CD4-positive, alpha-beta T cell treated with Interleukin-4 for 1 hour (primary cell): ENCODE measurements around the gene PLCB1.
"Not testable (repeated sequence)": the region's sequence is repeated elsewhere in the genome, so short reads cannot be mapped to it uniquely, and the experiment has no call there.

Source experiments
- DNase-seq, 2 donors: peaks; one replicate each; pipeline ENCODE4 v3.0.0-alpha.2; 2020 to 2022

Gene PLCB1

DNA sequence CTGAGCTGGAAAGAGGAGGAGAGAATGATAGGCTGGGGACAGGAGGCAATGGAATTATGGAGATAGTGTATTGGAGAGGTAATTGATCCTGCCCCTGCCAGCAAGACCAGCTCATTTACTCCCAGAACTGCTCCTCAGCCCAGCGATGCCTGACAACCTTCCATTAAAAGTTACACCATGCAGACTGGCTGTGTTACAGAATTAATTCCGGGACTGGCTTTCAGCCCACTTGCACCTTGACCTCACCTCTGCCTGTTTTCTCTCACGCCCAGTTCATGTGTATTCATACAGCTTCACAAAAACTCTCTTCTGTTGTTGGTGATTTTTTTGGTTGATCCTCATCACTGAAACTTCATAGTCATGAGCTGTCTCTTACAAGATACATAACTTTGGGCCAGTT, 207.3 kb downstream of the PLCB1 start:
- DNase-seq, result no peak

DNA sequence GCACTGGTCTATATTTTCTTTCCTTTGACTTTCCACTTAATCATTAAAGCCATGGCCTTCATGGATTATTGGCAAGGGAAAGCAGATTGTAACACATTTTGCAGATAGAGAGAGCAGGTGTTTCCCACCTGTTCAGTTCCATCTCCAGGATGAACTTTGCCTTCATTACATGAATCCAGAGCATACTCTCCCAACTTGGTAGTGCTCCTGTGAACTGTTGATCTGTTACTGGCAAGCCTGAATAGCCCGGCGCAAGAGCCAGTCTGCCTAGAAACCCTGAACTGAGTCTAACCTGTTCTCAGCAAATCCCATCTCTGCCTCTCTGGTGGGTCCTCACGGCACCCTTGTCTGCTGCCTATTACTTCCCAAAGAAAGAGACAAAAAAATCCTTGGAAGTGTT, 210.3 kb downstream of the PLCB1 start:
- DNase-seq, result no peak

DNA sequence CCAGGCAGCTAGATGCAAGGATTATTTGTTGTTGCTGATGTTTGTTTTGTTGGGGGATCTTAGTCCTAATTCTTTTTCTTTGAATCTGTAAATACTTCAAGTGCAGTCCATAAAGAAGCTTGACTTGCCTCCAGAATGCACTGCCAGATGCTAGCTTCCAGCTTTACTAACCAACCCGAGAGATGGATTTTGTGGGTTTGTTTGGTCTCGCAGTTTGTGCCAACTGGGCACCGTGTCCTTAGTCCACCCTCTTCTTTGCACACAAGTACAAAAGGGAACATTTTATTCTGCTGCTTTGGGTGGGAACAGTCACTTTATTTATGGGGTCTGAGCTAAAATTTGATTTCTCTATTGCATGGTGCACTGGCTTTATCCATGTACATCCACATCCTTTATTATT, 212.0 kb downstream of the PLCB1 start:
- DNase-seq, result no peak

DNA sequence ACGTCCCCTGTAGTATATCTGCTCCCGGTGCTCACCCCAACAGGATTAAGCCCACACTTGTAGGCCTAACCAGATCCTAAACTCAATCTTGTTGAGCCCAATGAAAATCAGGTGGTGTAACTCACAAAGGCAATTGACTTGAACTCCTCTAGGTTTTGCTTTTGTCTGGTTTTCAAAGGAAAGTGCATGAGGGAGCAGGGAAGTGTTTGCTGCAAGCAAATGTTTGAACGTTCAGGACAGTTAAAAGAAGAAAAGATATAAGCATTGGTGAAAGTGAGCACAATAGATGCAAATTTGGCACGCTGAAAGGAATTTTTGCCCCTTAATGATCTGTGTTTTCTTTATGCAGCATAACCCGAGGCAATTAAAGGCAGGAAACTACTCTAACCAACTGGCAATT, 212.6 kb downstream of the PLCB1 start:
- no peak for DNase-seq

DNA sequence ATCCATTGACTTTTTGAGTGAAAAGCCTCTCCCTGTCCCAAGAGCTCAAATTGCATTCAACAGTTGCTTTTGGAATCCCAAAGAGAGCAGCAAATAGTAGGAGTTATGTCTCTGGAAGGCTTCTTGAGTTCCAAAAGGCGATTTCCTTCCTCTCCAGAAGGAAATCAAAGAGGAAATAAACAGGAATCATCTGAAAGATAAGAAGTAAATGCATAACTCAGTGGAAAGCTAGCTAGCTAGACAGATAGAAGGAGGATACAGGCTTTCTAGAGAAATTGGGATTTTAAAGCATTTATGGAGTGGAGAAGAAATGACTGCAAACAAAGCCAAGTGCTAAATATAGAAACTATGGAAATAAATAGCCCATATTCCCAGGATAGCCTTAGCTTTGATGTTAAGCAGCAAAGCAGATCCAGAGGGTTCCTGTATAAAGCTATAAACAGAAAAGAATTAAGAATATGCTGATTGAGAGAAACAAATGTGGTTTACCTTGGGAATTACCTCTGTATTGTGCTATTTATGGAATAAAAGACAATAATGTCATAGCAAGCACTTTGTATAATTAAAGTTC, 214.7 kb downstream of the PLCB1 start:
- DNase-seq, result no peak

DNA sequence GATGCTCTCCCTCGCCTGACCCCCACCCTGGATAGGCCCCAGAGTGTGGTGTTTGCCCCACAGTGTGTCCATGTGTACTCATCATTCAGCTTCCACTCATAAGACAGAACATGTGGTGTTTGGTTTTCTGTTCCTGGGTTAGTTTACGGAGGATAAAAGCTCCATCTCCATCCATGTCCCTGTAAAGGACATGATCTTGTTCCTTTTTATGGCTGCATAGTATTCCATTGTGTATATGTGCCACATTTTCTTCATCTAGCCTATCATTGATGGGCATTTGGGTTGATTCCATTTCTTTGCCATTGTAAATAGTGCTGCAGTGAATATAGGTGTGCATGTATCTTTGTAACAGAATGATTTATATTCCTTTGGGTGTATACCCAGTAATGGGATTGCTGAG, 218.2 kb downstream of the PLCB1 start:
- DNase-seq, result not testable (repeated sequence)

DNA sequence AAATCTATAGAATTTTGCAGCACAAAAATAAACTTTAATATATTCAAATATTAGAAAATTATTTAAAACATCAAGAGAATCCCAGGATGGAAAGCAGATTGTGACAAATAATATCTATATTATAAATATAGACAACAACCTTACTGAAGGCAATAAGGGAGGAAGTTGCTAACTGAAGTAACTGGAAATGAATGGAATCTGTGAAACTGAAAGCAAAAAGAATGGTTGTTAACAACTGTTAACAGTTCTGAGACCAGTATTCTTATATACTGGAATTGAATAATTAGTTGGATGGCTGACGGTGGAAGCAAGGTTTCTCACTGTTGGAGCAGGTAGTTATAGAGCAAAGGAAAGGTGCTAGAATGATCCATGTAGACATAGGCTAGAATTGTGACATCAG, 220.4 kb downstream of the PLCB1 start:
- DNase-seq, result no peak

DNA sequence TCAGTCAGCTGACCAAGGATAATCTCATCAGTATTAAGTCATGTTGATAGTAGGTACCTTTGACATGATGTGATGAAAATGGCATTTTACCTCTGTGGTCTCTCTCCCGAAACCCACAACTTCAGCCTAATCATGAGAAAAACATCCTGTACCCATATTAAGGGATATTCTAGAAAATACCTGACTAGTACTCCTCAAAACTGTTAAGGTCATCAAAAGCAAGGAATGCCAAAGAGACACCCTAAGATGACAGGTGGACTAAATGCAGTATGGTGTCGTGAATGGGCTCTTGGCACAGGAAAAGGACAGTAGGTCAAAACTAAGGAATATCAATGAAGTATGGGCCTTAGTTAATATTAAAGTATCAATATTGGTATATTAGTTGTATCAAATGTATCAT, 221.4 kb downstream of the PLCB1 start:
- DNase-seq, result no peak

DNA sequence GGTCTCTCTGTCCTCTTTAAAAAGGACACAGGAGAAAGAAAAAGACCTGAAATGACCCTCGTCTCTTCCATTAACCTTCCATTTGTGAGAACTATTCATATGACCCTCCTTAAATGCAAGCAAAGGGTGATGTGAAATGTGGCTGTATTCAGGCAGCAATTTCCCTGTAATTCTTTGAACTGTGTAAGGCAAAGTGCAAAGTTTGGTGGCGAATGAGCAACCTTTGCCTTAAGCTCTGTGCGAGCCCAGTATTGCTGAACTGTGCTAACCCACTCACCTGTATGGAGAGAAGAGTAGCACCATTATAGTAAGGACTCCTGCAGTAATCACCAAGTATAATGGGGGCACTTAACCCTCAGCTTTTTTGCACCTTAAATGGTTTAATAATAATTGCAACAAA, 223.4 kb downstream of the PLCB1 start:
- DNase-seq, result no peak

DNA sequence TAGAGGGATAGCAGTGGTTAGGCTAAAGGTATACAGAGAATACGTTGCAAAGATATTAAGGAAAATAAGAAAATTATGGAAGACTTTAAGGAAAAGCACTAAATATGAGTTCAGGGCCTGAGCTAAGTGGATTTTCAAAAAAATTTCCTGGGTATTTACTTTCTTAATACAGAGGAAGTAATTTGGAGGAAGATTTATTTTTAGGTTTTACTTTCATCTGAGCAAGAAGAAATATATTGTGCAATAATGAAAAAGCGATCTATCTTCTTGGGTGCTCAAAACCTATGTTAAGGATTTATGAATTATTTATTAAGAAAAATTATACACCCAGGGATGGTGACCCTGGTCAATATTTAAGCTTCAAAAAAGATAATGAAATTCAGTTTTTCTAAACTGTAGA, 224.7 kb downstream of the PLCB1 start:
- no peak for DNase-seq

DNA sequence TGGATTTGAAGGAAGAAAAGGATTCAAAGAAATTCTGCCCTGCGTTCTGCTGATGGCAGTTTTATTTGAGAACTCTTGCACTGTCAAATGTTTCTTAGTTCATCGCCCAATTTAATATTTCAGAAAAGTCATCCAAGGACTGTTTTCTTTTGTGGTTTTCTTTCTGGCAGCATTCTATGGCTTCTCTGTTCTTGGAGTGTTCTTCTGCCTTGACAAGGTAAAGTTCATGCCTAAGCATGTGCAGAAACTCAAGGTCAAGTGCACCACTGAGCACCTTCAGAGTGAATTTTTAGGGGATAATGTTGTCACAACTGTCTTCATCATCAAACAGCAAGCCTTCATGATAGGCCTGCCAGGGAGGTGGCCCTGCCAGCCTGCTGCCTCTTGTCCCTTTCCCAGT, 225.6 kb downstream of the PLCB1 start:
- no peak for DNase-seq

DNA sequence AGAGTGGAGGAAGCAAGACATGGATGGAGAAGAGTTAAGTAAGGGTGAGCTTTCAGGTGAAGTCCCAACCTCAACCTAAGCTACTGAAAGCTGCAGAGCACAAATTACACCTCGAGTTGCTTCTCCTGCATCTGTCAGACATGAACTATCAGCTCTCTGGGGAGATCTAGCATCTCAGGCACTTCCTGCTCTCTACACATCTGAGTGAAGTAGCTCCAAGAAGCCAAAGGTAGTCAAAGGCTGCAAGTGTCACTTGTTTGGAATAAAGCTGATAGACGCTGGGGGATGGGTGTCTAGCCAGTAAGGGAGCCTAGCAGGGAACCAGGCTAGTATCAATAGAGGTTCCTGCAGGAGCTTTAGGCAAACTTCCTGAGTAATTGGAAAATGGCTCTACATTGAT, 228.0 kb downstream of the PLCB1 start:
- no peak for DNase-seq

DNA sequence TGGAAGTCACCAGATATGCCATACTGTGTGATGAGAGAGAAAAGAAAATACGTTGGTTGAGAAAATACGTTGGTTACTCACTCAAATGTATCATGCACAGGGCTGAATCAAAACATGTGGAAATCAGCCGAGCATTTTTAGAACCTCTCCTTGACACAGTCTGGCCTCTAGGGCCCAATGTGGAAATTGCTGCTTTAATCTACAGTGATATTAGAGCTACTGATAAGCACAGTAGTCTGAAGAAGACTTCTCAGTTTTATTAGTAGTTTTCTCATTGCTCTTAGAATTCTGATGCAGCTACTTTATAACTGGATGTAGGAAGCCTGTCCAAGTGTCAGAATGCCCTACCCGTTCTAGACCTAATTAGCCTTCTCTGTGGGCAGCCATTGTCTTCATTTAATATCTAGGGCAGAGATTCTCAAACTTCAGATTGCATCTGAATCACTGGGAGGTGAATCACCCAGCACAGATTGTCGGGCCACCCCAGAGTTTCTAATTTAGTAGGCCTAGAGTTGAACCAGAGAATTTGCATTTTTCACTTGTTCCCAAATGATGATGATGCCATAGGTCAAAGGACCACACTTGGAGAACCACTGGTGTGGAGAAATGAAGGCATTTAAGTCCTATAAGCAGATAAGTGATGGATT, 229.1 kb downstream of the PLCB1 start:
- no peak for DNase-seq

DNA sequence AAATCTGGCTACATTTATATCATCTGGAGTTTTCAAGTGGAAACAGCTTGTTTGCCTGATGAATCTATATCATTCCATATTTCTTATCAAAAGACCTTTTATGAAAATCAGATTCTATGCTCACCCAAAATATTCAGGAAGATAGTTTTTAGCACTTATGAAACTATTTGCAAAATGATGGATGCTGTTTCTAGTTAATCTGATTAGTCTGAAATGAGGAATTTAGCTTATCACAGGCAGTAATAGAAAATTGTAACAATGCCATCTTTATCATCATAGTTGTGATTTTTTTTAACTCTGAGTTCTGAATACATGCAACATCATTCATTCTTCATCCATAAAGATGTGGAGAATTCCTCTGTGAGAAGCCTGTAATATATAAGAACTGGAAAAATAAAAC, 229.7 kb downstream of the PLCB1 start:
- no peak for DNase-seq

DNA sequence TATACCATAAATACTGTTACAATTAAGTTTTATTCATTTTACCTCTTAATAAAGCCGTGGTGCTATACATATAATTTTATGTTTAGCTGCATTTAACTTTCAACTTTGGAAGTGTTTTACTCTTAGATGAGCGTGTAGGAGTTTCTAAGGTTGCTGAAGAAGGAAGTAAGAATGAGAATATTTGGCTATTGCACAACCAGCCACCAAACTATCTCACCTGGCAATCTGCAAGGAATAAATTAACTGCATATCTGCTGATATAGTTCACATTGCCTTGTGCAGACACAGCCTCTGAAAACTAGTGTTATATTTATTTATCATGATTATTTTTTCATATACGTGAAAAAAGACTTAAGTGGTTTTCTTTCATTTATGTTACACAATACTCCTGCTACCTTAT, 230.4 kb downstream of the PLCB1 start:
- no peak for DNase-seq

DNA sequence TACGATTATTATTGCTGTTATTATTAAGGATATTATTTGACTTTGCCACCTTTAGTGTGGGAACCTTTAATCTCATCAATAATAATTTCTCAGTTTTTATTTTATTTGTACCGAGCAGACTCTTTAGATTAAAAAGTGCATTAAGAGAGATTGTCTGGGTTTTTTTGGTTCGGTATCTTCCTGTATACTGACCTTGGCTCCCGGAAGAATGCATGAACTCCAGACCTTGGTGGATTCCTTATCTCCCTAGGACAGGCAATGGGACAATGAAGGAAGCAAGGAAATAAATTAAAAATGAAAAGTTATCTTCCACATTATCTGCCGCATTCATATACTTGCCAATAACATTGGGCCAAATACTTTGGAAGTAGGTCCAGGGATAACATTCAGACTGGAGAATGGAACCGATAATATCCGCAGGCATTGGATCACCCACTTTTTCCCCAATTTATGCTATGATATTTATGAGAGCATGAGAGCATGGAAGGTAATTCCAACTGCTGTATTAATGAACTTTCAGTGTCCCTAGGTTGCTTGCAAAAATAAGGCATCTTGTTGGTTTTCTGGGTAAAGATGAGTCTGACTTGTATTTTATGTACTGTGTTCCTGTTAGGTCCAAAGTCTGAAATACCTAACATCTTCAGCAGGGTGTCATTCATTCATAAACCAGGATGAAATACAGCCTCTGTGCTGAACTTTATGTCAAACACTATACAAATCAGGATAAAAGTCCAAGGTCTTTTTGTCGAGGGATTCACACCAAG, 232.1 kb downstream of the PLCB1 start:
- DNase-seq, result no peak

DNA sequence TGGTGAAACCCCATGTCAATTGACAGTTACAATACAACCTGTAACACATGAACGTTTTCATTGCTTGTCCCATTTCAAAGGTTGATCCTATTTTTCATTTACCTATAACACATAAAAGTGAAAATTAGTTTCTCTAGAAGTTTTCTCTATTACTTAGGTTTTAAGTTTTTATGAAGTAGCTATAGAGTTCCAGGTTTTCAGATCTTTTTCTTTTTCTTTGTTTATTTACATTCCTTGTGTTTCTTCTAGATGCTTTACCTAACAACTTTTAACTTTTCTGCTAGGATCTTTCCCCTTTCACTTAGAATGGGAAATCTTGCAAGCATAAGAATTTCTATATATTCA, 232.6 kb downstream of the PLCB1 start:
- DNase-seq, result no peak

DNA sequence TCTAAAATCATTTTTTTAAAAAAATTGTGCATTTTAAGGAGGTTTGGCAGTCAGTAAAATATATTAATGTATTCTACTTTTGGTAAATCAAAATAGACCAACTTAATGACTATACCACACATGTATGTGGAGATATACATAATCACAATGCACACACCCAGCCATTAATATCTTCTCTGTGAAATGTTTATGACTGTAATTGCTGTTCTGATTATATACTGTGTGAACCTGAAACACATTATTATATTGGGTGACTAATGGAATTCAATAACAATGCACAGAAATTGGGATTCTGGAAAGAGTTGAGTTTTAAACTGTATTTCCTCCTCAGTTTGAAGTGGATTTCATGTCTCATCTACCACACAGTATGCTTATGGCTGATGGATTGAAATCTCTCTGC, 233.6 kb downstream of the PLCB1 start:
- no peak for DNase-seq

DNA sequence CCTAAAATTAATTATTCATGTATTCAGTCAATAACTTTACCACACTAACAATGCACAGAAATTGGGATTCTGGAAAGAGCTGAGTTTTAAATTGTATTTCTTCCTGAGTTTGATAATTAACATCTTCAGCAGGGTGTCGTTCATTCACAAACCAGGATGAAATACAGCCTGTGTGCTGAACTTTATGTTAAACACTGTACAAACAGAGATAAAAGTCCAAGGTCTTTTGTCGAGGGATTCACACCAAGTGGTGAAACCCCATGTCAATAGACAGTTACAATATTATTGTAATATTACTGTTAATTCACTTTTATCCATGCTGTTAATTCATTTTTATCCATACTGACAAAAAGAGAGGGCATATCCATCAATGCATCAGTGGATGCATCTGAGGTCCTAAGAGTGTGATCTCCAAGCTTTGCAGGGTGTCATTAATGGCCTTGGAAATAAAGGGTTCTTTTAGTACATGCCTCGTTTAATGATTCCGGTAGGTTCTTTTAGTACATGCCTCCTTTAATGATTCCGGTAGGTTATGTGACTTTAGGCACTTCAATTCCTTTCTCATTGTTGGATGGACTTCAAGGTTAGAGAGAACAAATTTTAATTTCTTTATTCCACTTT, 234.3 kb downstream of the PLCB1 start:
- DNase-seq, result no peak

DNA sequence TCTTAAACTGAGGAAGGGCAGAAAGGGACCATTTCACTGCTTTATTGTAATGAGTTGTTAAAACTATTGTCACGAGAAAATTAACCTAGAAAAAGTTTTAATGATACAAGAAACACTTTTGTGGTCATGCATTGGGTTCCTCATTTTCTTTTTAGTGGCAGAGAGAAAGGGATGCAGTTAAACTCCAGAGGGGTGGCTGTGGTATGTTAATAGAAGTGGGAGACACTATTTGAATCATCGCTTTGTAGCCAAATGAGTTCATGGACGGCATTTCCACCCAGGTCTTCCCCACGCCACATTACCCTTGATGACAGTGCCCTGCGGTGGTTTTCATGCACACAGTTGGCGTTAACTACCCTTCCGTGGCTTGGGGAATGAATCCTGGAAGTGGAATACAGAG, 235.6 kb downstream of the PLCB1 start:
- DNase-seq, result no peak

DNA sequence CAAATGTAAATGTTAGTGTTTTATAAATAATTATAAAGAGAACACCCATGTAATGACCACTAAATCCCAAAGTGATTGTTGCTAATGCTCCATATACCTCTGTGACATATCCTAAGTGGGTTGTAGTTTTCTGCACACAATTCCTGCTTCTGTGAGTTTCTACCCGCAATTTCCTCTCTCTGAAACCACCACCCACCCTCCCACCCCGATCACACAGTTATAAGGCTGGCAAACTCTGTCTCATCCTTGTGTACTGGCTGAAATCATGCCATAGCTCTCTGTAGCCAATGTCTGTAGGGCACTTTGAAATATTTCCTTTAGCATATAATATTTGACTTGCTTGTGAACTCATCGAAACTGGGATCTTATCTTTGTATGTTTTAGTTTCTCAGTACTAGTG, 236.6 kb downstream of the PLCB1 start:
- no peak for DNase-seq

DNA sequence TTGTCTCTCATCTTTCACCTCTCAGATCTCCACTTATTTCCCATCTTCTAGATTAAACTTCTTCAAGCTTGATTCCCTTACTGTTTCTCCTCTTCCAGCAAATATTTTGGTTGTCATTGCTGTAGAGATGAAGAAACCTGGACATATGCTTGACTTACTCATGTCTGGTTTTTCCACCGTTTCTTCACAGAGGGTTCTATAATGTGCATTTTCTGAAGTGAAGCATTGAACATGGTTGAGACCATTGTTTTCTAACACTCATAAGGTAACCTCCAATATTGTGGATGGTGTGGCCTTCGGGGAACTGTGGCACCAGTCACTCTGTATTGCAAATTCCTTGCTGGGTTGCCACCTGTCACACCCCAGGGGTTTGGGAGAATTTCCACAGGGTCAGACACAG, 237.2 kb downstream of the PLCB1 start:
- DNase-seq, result no peak

DNA sequence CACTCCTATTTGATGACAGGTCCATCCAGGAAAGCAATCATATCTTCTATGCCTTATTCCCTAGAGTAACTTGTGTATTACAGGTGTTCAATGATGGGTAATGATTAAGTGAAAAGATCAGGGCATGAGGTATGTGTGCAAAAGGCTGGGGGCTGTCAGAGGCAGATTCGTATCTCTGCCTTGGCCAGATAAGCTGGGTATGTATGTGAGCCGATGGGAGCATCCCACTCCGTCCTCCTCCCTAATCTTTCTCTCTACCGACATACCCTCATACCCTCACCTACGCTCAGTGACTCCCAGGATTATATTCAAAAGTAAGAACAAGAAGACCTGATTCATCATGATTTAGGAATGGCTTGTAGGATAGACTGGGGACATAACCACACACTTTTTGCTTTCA, 238.7 kb downstream of the PLCB1 start:
- DNase-seq, result no peak

DNA sequence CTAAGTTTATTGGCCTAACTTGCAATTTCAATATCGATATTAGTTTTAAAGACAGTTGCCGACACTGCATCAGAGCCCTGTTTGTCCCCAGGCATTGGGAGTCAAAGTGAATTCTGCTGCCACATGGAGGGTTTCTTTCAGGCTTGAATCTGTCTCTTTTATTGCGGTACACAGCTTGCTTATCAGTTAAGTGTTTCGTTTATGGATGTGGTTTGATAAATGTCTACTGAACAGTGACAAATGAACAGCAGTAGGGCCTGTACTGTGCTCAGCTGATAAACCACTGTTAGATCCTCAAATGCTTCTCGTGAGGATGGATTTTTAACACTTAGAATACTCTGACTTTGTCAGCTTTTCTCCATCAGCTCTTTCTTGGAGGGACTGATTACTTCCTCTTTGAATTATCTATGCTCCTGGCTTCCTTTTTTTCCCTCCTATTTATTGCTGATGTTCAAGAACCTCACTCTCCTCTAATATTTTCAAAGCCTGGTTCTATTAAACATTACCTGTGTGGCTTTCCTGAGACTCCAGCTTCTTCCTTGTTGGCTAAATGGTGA, 240.8 kb downstream of the PLCB1 start:
- no peak for DNase-seq
